Heart left ventricle (tissue), 16 donors: Measurements from ENCODE around the gene CTNNBIP1. TPM values are rescaled to one million over a fixed set of nuclear protein-coding genes. Genes with fewer than 3 reads are reported as not detected.

Experiments
- ATAC-seq, 4 donors: fragments of 200-7000 bp; cut with Tn5 transposase; one replicate each; pipeline ENCODE4 v1.9.1; 2020 to 2022; ENCODE audit warnings: moderate library complexity in 4 of 4, mild to moderate bottlenecking in 3 of 4, moderate number of reproducible peaks in 1 of 4
- DNase-seq, 5 donors: peaks; one replicate each; pipeline ENCODE4 v3.0.0-alpha.2; 2020
- H3K27ac ChIP-seq, 12 donors: fragments of 200-600 bp; sonication (generic) in 4 of 12; one replicate each; pipeline versions ENCODE4 v1.5.0 to v1.8.0; 2016 to 2022; ENCODE audit warnings: mild to moderate bottlenecking in 2 of 12
- H3K27me3 ChIP-seq, 9 donors: fragments of 200-600 bp; sonication (generic) in 2 of 9; one replicate each; pipeline versions ENCODE4 v1.5.1 to v1.8.0; 2016 to 2022; ENCODE audit warnings: mild to moderate bottlenecking in 3 of 9
- H3K36me3 ChIP-seq, 9 donors: fragments of 200-600 bp; sonication (generic) in 2 of 9; one replicate each; pipeline versions ENCODE4 v1.5.0 to v1.8.0; 2018 to 2022; ENCODE audit warnings: mild to moderate bottlenecking in 2 of 9
- H3K4me1 ChIP-seq, 12 donors: fragments of 200-600 bp; sonication (generic) in 4 of 12; one replicate each; pipeline versions ENCODE4 v1.5.0 to v1.8.0; 2016 to 2022; ENCODE audit warnings: mild to moderate bottlenecking in 3 of 12
- H3K4me3 ChIP-seq, 12 donors: fragments of 200-600 bp; sonication (generic) in 4 of 12; one replicate each; pipeline versions ENCODE4 v1.5.0 to v1.8.0; 2017 to 2022; ENCODE audit warnings: mild to moderate bottlenecking in 9 of 12, moderate library complexity in 4 of 12
- H3K9me3 ChIP-seq, 12 donors: fragments of 200-600 bp; sonication (generic) in 4 of 12; one replicate each; pipeline versions ENCODE4 v1.5.0 to v1.8.0; 2016 to 2022; ENCODE audit warnings: mild to moderate bottlenecking in 1 of 12
- POLR2A ChIP-seq, 2 donors: fragments of 450-650 bp; IDR thresholded peaks; one replicate each; pipeline ENCODE4 v1.6.1; 2017; ENCODE audit warnings: antibody characterized with exemption in 2 of 2, mild to moderate bottlenecking in 2 of 2, moderate library complexity in 2 of 2
- WGBS, 4 donors: extraction: QIAGEN DNeasy Blood & Tissue Kit in 2 of 4; methylation state at CpG; one replicate each; pipeline versions ENCODE4 v1.1.5 to v1.1.7; 2013 to 2018; 5-methylcytosine and 5-hydroxymethylcytosine counted together
- intact Hi-C, 10 donors: fragments of 100-400 bp; cut with DNase I; formaldehyde crosslinking; loops; one replicate each; pipeline versions ENCODE4 v1.11.1 to v1.14.2; 2022
- polyA plus RNA-seq, 2 donors: library from polyadenylated mRNA; stranded (reverse); fragments of 200-250 nt; gene quantifications; one replicate each; pipeline ENCODE4 v1.2.3, GENCODE V29; 2013
- total RNA-seq, 9 donors: library from RNA; depleted of rRNA in 2 of 9; stranded (reverse); fragments of >200 nt in 2 of 9; fragmentation: NEBNext Ultra II Directional in 3 of 9; extraction: Animal tissue kit (Norgen Biotek cat#: 25700) in 3 of 9; gene quantifications; one replicate each; pipeline versions ENCODE4 v1.1.0 to v1.2.4, GENCODE V29; 2016 to 2023
- TF ChIP-seq, protein P1 (sequence below), 12 donors: fragments of 200-600 bp; sonication (generic) in 4 of 12; IDR thresholded peaks; one replicate each; pipeline versions ENCODE4 v1.5.0 to v1.8.0; 2018 to 2022; ENCODE audit warnings: antibody characterized with exemption in 12 of 12, mild to moderate bottlenecking in 5 of 12
- donor health status: ischemic (EF 13 %, LVEDD 7.1; RV severe dilation, severe dysfunction).
- donor health status: healthy with polysubstance abuse.
- donor health status: DM: no; HTN: yes; CAD: no.
- donor health status: DM: no; HTN: no; CAD: no.
- donor health status: ischemic (EF 25% LVEDD 6.9; RV normal size, moderate dysfunction).
- donor health status: ischemic (EF 25% LVEDD 5.7; RV mildly dilated, moderate dysfunction).
- donor health status: healthy.
- donor health status: DM: yes; HTN: yes; CAD: no.
- donor health status: ischemic (EF 35%, LVEDD 5.7; RV mildly dilated, moderate dysfunction).
- donor health status: nonischemic (EF 11% LVEDD 7.7; RV severe dilation, severe dysfunction).
- donor health status: DM: yes; HTN: yes; CAD: no.
- donor health status: PGD.
- donor health status: ischemic (EF 29% LVEDD 5.4; RV normal size, mild dysfunction).
- donor health status: nonischemic (EF 23%, LVEDD 6.1; RV moderate dilation, normal function).

Gene CTNNBIP1
- total and polyA plus RNA-seq, 11 donors, result 25.4 to 62.0 (median 40.7) TPM

DNA sequence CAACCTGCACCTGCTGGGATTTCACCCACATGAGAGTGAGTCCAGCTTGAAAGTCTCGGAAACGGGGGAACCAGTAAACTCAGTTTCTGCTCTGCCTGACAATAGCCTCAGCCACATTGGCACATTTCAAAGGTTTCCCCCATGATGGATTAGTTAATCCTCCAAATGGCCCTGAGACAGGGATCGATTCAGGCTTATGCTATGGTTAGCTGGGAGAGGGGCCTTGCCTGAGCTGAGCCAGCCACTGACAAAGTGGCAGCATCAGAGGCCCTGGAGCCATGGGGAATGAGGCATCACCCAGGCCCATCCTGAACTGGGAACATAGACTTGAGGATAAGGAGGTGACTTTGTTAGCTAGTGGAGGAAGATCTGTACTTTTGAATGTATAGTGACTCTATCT is 83.5 kb downstream of the CTNNBIP1 start:
- intact Hi-C loops, result loop anchor here in 3 of 10 donors (5.0 to 10.0 kb wide), 2 partner anchors 36 to 858 kb away; no protein-coding TSS in a partner anchor
- WGBS, 4 donors, result 84 to 93% (median 89%) methylated on average over 3 of the region's 3 CpGs
- no peak for ATAC-seq
- no peaks in the 10 kb centered on the region for H3K27me3 ChIP-seq
- no peak for DNase-seq
- H3K4me1 ChIP-seq, result peaks cover 12 to 35% (median 28%) of the 10 kb centered on the region in 12 donors
- TF ChIP-seq POLR2A (IDR thresholded peaks at IDR 0.05), result no peak
- TF ChIP-seq, protein P1, sequence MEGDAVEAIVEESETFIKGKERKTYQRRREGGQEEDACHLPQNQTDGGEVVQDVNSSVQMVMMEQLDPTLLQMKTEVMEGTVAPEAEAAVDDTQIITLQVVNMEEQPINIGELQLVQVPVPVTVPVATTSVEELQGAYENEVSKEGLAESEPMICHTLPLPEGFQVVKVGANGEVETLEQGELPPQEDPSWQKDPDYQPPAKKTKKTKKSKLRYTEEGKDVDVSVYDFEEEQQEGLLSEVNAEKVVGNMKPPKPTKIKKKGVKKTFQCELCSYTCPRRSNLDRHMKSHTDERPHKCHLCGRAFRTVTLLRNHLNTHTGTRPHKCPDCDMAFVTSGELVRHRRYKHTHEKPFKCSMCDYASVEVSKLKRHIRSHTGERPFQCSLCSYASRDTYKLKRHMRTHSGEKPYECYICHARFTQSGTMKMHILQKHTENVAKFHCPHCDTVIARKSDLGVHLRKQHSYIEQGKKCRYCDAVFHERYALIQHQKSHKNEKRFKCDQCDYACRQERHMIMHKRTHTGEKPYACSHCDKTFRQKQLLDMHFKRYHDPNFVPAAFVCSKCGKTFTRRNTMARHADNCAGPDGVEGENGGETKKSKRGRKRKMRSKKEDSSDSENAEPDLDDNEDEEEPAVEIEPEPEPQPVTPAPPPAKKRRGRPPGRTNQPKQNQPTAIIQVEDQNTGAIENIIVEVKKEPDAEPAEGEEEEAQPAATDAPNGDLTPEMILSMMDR (IDR thresholded peaks at IDR 0.05), result no peak
- H3K27ac ChIP-seq, result no peak overlapping the region
- no peaks in the 10 kb centered on the region for H3K36me3 ChIP-seq
- H3K4me3 ChIP-seq, result no peak overlapping the region
- no peaks in the 10 kb centered on the region for H3K9me3 ChIP-seq

DNA sequence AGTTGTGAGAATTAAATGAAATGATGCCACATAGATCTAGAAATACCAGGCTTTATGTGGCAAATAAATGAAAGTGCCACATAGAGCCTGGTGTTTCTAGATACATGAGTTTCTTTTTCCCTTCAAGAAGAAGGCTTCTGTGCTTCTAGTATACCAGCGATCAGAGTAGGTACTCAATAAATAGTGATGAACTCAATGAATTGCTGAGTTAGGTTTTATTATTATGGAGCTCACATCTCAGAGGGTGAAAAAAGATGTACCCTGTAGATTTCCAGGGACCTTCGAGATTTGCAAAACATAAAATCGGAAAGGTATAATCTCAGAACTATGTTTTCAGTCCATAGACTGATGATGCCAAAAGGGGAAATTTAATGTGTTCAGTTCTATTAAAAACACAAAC is 84.0 kb downstream of the CTNNBIP1 start:
- WGBS, 4 donors, result 88 to 94% (median 91%) methylated on average over 3 of the region's 3 CpGs
- intact Hi-C loops, result loop anchor here in 3 of 10 donors (5.0 to 10.0 kb wide), 2 partner anchors 36 to 859 kb away; no protein-coding TSS in a partner anchor
- Histone ChIP-seq H3K27ac (peak overlapping the region in 5 of 12 donors; percentile 38 to 90 (median 62)), H3K4me3 (no peak overlapping the region), H3K36me3 (no peaks in the 10 kb centered on the region), H3K27me3 (no peaks in the 10 kb centered on the region), H3K4me1 (peaks cover 12 to 38% (median 32%) of the 10 kb centered on the region in 12 donors), H3K9me3 (no peaks in the 10 kb centered on the region)
- no peak for DNase-seq
- no peak for ATAC-seq
- no peak for TF ChIP-seq POLR2A (IDR thresholded peaks at IDR 0.05)
- TF ChIP-seq, protein P1 (IDR thresholded peaks at IDR 0.05), result no peak

DNA sequence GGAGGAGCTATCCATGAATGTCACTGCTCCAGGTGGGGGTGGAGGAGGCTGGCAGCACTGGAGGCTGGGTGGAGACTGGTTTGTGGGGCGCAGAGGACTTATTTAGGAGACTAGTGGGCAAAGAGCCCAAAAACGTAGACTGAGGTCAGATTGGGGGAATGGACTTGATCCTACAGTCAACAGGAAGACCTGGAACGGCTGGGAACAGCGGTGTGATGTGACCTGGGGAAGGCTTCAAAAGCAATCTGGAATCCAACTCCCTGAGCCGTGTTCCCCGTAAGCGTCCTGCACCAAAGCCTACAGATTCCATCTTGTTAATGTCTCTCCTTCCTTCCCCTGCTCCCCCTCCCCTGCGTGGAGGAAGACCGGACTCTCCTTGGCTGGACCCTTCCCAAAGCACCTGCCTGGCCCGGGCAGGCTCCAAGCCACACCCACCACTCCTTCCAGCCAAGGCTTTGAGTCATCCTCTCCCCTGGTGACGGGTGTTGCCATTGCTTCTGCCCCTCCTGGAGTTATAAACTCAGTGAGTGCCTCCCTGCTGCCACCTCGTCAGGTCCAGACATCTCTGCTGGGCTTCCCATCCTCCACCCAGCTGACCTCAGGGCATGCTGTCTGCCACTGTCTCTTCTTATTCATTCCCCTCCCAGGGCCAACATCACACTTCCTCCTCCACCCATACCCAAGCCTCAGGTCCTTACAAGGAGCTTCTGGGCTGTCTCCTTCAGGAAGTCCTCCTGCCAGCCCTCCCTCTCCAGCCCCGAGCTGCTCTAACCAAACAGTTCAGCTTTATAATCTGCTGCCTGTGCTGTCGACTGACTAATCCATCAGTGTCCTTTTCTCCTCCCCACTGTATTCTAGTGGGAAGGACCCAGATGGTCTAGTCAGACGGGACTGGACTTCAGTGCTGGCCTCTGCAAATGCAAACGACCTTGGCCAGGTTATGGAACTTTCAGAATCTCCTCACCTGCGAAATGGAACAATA is 84.7 kb downstream of the CTNNBIP1 start:
- H3K9me3 ChIP-seq, result no peaks in the 10 kb centered on the region
- peak overlapping the region in 2 of 12 donors; percentile 5 to 73 for H3K4me3 ChIP-seq
- 21 to 28% (median 23%) methylated on average over 17 of the region's 17 CpGs for WGBS, 4 donors
- intact Hi-C loops, result loop anchor here in 3 of 10 donors (5.0 to 10.0 kb wide), 2 partner anchors 37 to 859 kb away; no protein-coding TSS in a partner anchor
- DNase-seq (peak in 3 of 5 donors; percentile 50 to 67 (median 53)), ATAC-seq (peak; percentile 45 to 69 (median 65))
- H3K36me3 ChIP-seq, result no peaks in the 10 kb centered on the region
- H3K27ac ChIP-seq, result peak overlapping the region in 9 of 12 donors; percentile 0 to 93 (median 62)
- no peaks in the 10 kb centered on the region for H3K27me3 ChIP-seq
- no peak for TF ChIP-seq POLR2A (IDR thresholded peaks at IDR 0.05)
- TF ChIP-seq, protein P1 (IDR thresholded peaks at IDR 0.05), result no peak
- H3K4me1 ChIP-seq, result peaks cover 12 to 43% (median 35%) of the 10 kb centered on the region in 12 donors

DNA sequence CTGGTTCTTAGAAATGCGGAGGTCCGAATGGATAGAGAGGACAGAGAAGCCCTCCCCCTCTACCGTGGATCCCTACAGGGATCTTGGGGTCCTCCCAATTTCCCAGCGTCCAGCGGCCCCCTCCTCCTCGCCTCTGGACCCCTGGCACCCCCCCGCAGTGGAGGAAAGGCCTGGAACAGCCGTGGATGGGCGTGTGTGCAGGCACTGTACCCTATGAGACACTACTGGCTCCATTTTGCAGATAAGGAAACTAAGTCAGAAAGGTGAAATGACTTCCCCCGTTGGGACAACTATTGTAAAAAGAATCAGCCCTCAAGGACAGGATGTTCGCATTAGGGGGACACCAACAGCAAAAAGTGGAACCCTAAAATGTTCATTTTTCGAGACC is 85.4 kb downstream of the CTNNBIP1 start:
- peak overlapping the region; percentile 63 to 93 (median 88) for H3K27ac ChIP-seq
- peaks cover 12 to 43% (median 35%) of the 10 kb centered on the region in 12 donors for H3K4me1 ChIP-seq
- no peak for DNase-seq
- peak overlapping the region in 11 of 12 donors; percentile 62 to 98 (median 88) for H3K4me3 ChIP-seq
- 22 to 35% (median 27%) methylated on average over 12 of the region's 12 CpGs for WGBS, 4 donors
- ATAC-seq, result peak in 1 of 4 donors; percentile 8
- no peaks in the 10 kb centered on the region for H3K27me3 ChIP-seq
- no peak for TF ChIP-seq POLR2A (IDR thresholded peaks at IDR 0.05)
- TF ChIP-seq, protein P1 (IDR thresholded peaks at IDR 0.05), result no peak
- intact Hi-C loops, result loop anchor here in 3 of 10 donors (5.0 to 10.0 kb wide), 2 partner anchors 38 to 860 kb away; no protein-coding TSS in a partner anchor
- H3K36me3 ChIP-seq, result no peaks in the 10 kb centered on the region
- H3K9me3 ChIP-seq, result no peaks in the 10 kb centered on the region
